Colon (tissue), 2 donors: Measurements from ENCODE around the gene PLEKHG4B.
"Not testable (repeated sequence)": the region's sequence is repeated elsewhere in the genome, so short reads cannot be mapped to it uniquely, and the experiment has no call there.

ENCODE experiments used
- FAIRE-seq: peaks from 2 replicates; lab custom pipeline; 2012; peaks lifted over from hg19 to GRCh38; lab: Jason Lieb, UNC
- donor health status: control.
- donor health status: control.

PLEKHG4B gene

DNA sequence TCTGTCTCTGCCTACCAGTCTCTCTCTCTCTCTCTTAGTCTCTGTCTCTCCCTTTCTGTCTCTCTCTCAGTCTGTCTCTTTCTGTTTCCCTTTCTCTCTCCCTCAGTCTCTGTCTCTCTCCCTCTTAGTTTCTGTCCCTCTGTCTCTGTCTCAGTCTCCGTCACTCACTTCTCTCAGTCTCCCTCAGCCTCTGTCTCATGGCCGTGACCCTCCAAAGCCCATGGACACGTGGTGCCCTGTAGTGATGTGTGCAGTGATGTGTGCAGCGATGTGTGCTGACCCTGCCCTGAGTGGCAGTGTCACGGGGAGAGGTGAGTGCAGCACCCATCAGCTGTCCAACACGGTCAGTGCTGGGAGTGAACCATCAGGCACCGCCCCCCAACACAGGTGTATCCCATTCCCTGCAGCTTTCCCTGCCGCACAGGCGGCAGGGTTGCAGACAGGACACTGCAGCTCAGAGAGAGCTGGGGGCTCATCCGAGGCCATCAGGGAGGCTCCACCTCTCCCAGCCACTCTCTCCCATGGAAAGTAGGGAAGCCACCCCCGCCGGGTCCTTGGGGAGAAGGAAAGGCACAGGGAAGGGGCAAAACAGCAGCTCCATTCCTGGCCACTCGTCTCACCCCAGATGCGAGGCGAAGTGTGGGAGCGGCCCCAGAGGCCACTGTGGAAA is 98.5 kb downstream of the PLEKHG4B start:
- no peak for FAIRE-seq

DNA sequence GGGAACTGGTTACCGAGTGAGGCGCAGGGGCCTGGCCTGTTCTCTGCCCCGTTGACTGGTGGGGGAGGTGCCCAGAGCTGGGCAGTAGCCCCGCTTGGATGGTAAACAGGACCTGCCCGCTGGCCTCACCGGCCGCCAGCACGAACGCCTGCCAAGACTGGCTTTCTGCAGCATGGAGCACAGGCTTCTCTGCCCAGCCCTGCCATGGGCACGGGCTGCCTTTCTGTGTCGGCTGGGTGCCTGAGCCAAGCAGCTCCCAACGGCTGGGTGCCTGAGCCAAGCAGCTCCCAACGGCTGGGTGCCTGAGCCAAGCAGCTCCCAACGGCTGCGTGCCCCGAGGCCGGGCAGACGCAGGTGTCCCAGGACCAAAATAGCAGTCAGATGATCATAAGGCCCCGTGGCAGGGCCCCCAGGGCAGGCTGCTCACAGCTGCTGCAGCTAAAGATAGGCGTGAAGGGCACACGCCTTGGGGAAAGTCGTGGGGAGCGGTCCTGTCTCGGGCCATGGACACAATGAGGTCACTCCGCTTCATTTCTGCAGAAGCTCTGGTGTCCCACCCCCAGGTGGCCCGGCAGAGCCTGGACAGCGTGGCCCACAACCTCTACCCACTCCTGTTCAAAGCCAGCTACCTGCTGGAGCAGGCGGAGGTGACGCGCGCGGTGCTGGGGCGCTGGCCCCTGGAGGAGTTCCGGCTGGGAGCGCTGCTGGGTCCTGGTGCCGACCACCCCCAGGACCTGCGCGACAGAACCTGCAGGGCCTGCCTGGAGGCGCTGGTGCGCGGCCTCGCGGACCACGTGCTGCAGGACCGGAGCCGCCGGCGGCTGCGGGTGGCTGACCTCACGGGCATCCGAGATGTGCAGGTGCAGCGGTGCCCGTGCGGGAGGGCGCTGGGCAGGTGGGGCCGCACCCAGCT is 99.3 kb downstream of the PLEKHG4B start, which contains the start of gene LRRC14B:
LRRC14B (plus strand) TSS at position 460 of the 913 bp plus-strand sequence; CDS start at position 504, 44 bp downstream.
- FAIRE-seq, result no peak

DNA sequence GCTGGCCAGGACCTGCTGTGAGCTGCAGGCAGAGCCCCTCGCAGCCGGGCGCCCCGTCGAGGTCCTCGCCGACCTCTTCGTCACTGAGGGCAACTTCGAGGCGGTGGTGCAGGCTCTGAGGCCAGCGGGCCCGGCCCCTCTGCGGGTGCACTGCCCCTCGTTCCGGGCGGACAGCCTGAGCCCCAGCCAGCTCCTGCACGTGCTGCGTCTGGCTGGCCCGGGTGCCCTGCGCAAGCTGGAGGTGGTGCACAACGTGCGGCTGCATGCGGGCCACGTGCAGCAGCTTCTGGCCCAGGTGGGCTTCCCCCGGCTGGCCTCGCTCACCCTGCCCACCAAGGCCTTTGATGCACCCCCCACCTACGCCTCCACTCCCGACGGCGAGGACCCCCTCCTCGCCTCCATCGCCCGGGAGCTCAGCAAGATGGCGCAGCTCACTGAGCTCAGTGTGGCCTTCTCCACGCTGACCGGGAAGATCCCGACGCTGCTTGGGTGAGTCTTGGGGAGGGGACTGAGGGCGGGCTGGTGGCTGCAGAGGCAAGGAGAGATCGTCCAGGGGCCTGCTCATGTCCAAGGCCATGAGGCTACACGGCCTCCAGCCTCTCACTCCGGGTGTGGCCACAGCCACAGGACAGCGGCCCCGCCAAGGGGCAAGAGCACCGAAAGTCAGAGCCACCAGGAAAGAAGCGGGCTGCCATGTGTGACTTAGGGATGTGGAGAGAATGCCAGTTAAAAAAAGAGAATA is 100.2 kb downstream of the PLEKHG4B start:
- FAIRE-seq, result no peak

DNA sequence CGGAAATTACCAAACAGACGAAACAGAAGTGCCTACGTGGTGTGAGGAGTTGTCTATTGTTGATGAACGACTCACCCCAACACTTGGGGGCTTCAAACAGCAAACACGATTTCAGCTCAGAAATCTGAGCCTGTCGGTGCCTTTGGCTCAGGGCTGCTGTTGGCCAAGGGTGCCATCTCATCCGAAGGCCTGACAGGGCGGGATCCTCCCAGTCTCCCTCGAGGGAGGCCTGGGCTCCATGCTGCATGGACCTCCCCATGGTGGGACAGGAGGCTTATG is 100.7 kb downstream of the PLEKHG4B start:
- FAIRE-seq, result no peak

DNA sequence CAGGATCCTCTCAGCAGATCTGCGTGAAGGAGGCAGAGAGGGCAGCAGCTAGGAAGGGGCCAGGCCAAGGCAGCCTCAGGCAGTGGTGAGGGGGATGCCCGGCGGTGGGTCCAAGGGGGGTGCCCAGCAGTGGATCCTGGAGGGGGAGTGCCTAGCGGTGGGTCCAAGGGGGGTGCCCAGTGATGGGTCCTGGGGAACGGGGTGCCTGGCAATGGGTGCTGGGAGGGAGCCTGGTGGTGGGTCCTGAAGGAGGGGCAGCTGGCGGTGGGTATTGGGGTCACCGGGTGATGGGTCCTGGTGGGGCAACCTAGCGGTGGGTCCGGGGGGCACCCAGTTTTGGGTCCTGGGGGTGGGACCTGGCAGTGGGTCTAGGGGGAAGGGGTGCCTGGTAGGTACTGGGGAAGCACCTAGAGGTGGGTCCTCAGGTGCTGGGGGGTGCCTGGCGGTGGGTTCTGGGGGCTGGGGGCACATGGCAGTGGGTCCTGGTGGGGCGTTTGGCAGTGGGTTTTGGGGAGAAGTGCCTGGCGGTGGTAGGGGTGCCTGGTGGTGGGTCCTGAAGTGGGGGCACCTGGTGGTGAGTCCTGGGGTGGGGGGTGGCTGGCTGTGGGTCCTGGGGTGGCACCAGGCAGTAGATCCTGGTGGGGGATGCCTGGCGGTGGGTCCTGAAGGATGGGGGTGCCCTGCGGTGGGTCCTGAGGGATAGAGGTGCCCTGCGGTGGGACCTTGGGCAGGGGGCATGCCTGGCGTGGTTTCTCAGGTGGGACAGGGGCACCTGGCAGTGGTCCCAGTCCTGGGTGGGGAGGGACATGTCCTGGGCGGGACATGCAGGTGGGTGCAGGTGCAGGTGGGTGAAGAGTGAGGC is 101.2 kb downstream of the PLEKHG4B start:
- no peak for FAIRE-seq

DNA sequence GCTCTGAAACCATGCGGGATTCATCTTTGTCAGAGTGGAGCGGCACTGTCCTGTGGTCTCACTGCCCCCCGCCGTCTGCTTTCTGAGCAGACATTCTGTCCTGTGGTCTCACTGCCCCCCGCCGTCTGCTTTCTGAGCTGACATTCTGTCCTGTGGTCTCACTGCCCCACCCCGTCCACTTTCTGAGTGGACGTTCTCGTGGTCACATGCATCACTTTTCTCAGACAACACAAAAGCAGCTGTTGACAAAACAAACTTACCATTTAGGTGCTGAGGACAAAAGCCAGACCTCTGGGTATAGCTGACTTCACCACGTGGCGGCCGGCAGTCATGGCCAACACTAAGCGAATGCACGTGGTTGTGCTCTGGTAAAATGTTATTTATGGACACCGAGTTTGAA is 102.1 kb downstream of the PLEKHG4B start:
- no peak for FAIRE-seq

DNA sequence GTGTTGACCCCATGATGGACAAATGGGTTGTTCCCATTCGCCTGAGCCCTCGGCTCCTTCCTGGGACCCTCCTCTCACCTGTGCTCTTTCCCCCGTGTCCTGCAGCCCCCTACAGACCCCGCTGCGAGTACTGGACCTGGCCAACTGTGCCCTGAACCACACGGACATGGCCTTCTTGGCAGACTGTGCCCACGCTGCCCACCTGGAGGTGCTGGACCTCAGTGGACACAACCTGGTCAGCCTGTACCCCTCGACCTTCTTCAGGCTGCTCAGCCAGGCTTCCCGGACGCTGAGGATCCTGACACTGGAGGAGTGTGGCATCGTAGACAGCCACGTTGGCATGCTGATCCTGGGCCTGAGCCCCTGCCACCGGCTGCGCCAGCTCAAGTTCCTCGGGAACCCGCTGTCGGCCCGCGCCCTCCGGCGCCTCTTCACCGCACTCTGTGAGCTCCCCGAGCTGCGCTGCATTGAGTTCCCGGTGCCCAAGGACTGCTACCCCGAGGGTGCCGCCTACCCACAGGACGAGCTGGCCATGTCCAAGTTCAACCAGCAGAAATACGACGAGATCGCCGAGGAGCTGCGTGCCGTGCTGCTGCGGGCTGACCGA is 102.7 kb downstream of the PLEKHG4B start:
- no peak for FAIRE-seq

DNA sequence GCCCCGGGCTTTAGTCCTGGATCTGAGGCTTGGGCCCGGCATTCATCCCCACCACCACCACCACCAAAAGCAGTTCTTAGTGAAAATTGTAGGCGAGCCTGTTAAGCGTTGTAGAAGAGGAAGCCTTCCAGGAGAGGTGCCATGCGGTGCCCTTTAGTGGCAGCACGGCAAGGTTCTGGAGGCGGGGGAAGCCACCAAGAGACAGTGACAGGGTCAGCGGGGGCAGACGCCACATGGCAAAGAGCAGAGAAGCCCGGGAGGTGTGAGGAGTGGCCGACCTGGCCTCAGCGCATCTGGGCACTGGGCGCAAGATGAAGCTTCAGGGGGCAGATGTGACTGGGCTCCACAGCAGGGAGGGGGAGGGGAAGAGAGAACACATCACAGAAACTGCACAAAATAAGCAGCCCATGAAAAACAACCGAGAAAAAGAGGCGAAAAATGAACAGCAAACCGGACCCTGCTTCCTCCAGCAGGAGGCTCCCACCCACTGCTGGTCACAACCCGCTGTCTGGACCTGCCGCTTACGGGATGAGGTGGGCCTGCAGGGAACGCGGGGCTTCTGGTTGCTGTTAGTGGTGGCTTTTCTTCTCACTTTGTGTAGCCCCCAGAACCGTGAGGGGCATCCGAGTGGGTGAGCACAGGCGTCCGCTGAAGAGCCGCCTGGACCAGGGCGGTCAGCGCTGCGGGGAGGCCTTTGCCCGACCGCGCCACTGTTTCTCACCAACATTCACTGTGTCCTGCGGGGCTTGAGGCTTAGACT is 103.6 kb downstream of the PLEKHG4B start:
- FAIRE-seq, result no peak

DNA sequence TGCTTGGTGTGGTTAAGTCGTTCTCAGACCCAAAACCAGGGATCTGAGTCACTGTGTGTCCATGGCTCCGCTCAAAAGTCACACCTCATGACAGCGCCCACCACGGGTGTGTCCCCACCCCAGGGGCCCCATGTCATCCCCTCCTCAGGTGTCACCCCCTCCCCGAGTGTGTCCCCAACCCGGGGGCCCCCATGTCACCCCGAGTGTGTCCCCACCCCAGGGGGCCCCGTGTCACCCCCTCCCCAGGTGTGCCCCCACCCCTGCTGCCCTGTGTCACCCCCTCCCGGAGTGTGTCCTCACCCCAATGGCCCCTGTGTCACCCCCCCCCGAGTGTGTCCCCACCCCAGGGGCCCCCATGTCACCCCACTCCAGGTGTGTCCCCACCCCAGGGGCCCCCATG is 104.4 kb downstream of the PLEKHG4B start:
- FAIRE-seq, result no peak

DNA sequence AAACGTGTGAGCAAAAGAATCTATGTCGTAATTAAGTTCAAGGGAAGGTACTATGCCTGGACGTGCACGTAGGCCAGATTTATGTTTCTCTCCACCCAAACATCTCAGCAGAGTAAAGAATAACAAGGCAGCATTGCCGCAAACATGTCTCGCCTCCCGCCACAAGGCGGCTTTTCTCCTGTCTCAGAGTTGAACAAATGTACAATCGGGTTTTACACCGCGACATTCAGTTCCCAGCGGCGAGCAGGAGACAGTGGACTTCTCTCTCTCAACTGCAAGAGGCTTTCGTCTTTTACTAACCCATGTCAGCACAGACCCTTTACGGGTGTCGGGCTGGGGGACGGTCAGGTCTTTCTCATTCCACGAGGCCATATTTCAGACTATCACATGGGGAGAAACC is 105.1 kb downstream of the PLEKHG4B start:
- not testable (repeated sequence) for FAIRE-seq

DNA sequence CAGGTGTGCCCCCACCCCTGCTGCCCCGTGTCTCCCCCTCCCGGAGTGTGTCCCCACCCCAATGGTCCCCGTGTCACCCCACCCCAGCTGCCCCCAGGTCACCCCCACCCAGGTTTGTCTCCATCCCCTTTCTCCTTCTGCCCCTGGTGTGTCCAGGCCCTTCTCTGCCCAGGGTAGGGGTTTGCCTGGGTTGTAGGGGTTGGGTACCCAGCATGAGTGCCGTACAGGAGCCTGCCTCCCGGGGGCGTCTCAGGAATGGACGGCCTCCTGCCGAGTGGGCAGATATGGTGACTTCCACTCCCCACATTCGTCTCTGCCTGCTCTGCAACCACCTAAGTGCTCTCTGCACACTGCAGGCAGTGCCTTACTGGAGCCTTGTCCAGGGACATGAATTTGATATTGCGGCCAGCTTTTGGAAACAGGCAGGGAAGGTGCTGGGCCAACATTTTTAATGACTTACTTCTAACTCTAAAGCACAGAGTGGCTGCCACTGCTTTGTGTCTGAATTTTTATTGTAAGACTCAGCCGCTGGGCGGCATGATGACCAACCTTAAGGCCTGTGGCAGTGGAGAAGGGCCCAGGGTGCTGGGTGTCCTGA is 106.0 kb downstream of the PLEKHG4B start:
- FAIRE-seq, result no peak

DNA sequence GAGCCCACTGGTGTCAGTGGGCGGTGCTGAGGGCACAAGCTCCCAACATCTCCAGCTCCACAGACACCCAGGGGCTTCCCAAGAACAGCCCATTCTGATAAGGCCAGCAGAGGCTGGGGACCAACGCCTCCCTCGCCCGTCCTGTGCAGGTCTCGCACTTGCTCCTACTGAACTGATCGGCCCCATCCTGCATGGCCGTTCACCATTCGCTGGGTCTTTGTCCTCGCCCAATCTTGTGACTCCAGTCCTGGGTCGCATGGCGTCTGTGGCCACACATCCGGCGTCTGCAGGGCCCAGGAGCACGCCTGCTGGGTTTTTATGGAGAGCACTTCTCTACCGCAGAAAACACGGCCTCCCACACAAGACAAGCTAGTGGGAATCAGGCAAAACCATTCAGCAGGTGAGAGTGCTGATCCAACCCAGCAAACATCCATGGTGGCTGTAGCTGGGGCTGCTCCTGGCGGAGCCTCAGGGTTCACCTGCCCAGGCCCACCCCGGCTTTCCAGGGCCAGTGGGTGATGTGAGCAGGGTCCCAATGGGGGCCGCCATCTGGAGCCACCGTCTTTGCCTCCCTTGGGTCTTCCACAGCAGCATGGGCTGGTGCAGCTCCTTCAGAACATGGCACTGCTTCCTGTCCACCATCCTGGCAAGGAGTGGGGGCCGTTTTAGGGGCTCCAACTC is 106.7 kb downstream of the PLEKHG4B start:
- FAIRE-seq, result no peak

DNA sequence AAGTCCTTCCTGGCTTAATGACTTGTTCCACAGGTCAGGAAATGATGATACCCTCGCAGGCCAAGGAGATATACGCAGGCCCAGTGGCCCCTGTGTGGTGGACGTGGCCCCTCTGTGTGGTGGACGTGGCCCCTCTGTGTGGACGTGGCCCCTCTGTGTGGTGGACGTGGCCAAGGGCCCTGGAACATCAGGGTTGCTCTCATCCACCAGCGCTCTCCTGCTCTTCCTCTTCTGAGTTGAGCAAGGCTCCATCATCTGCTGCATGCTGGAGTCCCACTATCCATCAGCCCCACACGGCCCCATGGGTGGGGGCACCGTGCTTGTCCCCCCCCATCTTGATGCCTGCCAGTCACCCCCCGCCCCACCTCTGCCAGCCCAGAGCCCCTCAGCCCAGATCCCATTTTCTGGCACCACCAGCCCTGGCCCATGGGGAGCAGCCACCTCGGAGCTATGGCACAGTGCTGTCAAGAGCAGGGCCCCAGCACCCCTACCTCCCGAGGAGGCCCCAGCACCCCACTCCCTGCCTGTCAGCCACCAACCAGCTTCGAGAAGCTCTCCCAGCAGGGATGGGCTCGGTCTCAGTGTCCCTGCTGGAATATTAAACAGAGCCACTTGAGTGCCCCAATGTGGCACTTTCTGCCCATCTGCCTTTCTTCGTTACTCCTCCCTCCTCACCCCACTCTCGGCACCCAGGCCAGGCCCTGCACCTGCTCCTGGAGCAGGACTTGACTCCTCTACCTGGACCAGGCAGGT is 107.4 kb downstream of the PLEKHG4B start:
- FAIRE-seq, result no peak

DNA sequence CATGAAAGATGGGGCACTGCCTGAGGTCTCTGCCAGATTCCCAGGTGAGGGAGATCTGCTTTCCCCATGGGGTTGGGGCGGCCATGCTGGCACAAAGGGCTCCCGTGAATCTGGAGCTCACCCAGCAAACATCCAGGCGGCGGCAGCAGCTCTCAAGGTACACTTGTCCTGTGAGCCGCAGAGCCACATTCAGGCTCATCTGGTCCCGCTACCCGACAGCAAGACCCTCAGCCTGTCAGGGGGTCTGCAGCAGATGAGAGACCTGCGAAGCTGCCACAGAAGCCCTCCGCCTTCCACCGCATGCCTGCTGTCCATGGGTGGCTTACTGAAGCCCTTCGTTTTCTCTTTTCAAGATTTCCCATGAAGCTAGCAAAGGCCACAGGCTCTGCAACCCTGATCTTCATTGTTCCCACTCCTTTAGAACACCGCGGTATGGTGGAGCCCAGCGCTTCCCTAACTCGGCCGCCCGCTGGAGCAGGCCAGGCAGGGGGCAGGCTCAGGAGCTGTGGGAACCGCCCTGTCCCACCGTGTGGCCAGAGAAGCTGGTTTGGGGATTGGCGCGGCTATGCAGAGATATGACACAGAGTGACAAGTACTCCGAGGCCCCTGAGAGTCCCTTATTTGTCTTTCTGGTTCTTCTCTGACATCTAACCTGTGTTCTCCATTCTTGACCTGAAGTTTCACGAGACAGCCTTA is 108.1 kb downstream of the PLEKHG4B start:
- no peak for FAIRE-seq

DNA sequence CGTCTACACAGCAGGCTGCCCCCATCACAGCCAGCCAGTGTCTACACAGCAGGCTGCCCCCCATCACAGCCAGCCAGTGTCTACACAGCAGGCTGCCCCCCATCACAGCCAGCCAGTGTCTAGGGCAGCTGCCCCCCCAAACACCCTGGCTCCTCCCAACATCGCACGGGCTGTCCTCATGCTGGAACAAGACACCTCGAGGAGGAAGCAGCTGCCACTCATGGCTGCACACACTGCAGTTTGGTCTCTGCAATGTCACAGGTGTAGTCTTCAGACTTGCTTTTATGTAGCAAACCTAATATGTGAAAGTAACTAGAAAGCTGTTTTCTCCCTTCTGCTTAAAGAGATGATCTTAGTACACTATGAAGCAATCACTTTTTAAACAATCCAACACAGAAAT is 109.0 kb downstream of the PLEKHG4B start:
- FAIRE-seq, result no peak

DNA sequence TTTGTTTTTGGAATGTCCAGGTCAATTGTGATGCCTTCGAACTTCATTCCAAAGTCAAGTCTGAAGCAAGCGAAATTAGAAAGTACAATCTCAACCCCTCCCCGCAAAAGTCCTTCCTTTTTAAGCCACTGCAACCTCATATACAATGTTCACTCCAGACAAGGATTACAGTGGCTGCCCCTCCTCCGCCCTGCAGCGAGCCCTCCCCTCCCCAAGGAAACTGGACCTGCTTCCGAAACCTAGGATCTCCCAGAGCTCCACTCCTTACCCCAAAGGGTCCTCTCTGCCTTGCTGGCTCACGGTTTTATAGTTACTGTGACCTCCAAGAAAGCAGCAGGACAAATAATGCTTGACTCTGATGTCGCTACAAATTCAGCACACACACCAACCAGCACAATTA is 109.7 kb downstream of the PLEKHG4B start:
- FAIRE-seq, result no peak

DNA sequence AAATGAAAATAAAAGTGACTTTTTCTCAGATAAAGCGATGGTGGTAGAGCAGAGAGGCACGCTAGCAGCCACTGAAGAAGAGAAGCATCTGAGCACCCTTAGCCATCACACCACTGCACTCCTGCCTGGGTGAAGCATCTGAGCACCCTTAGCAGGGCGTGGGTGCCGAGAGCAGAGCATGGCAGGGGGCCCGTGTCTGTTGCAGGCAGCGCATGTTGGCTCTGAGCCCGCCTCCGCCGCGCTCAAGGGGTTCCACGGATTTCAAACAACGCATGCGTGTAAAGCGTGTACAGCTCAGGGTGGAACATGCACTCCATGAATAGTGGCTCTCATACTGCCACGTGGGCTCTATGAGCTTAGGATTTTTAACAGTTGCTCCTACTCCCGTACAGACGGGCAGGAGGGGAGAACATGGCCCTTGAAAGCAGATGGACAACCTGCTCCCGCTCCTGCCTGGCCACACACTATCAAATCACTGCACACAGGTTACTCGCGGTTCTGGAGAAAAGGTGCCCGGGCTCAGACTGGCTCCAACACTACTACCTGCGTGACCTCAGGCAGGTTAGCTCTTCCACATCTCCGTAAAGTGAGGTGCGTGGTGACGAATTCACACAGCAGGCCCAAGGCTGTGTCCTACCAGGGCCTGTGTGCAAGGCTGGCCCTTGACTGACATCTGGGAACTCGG is 111.4 kb downstream of the PLEKHG4B start:
- FAIRE-seq, result no peak

DNA sequence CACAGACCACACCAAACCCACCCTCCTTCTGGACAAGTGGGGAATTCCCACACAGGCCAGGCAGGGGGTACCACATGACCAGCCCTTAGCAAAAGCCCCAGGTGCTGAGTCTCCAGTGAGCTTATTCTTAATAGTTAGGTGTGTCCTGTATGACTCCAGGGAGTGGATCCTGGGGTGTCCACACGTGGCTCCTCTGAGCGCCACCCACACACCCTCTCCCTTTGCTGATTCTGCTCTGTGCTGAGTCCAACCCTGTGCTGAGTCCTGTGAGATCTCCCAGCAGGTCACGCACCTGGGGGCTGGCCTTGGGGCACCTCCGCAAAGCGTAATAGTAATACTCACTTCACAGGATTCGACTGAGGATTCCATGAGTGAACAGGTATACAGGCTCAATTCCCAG is 112.0 kb downstream of the PLEKHG4B start:
- no peak for FAIRE-seq
